Skeletal muscle tissue (tissue), 4 donors: Measurements from ENCODE around the gene LAPTM4A. TPM values are rescaled to one million over a fixed set of nuclear protein-coding genes. Genes with fewer than 3 reads are reported as not detected.

Experiments used
- H3K27ac ChIP-seq: one replicate; pipeline ENCODE4 v1.7.0; 2013; ENCODE audit warnings: mild to moderate bottlenecking, low read depth, low read length, inconsistent platforms
- H3K27me3 ChIP-seq, 3 donors: one replicate each; pipeline ENCODE4 v1.7.0; 2013; ENCODE audit warnings: low read length in 3 of 3; ENCODE audit not compliant: control insufficient read depth in 3 of 3, insufficient read depth in 3 of 3
- H3K36me3 ChIP-seq, 3 donors: one replicate each; pipeline ENCODE4 v1.7.0; 2013; ENCODE audit warnings: low read length in 3 of 3; ENCODE audit not compliant: control insufficient read depth in 3 of 3, insufficient read depth in 3 of 3
- H3K4me1 ChIP-seq, 3 donors: one replicate each; pipeline ENCODE4 v1.7.0; 2013; ENCODE audit warnings: low read length in 3 of 3, mild to moderate bottlenecking in 3 of 3; ENCODE audit not compliant: control insufficient read depth in 3 of 3, insufficient read depth in 3 of 3
- H3K4me3 ChIP-seq, 3 donors: one replicate each; pipeline ENCODE4 v1.7.0; 2013; ENCODE audit warnings: low read length in 3 of 3
- H3K9ac ChIP-seq, 3 donors: one replicate each; pipeline ENCODE4 v1.7.0; 2013; ENCODE audit warnings: low read length in 3 of 3, mild to moderate bottlenecking in 3 of 3, moderate library complexity in 2 of 3, low read depth in 1 of 3
- H3K9me3 ChIP-seq, 3 donors: one replicate each; pipeline ENCODE4 v1.7.0; 2013; ENCODE audit warnings: low read length in 3 of 3; ENCODE audit not compliant: control insufficient read depth in 3 of 3
- total RNA-seq: library from RNA; depleted of rRNA; stranded (reverse); fragments of >200 nt; gene quantifications from one replicate; pipeline ENCODE4 v1.2.3, GENCODE V29; 2014
- donor health status: Osteomylitis.

LAPTM4A gene
- total RNA-seq, 1 donor from 2014 or later, result 269 TPM

DNA sequence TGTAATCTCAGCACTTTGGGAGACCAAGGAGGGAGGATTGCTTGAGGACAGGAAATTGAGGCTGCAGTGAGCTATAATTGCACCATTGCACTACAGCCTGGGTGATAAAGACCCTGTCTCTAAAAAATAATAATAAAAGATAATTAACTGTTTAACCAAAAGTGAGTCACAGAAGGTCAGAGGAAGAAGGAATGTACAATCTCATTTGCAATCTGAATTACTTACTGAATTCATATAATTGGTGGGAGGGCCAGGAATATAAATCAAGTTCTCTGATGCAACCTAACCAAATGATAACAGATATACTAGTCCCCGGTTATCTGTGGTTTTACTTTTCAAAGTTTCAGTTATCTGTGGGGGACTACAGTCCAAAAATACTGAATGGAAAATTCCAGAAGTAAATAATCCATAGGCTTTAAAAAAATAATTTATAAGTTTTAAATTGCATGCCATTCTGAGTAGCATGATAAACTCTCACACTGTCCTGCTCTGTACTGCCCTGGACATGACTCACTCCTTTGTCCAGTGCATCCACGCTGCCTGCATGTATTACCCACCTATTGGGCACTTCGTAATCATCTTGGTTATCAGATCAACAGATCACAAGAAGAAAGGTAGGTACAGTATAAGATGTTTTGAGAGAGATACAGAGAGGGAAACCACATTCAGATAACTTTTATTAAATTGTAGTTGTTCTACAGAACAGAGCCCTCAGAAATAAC lies 26.2 kb downstream of the LAPTM4A start:
- H3K4me1 ChIP-seq, result peaks cover 0 to 8% (median 4%) of the 10 kb centered on the region in 3 donors
- no peak overlapping the region for H3K27ac ChIP-seq
- no peaks in the 10 kb centered on the region for H3K9me3 ChIP-seq
- no peak overlapping the region for H3K4me3 ChIP-seq
- no peaks in the 10 kb centered on the region for H3K27me3 ChIP-seq
- H3K36me3 ChIP-seq, result peaks cover 8 to 14% (median 8%) of the 10 kb centered on the region in 3 donors
- no peak overlapping the region for H3K9ac ChIP-seq

DNA sequence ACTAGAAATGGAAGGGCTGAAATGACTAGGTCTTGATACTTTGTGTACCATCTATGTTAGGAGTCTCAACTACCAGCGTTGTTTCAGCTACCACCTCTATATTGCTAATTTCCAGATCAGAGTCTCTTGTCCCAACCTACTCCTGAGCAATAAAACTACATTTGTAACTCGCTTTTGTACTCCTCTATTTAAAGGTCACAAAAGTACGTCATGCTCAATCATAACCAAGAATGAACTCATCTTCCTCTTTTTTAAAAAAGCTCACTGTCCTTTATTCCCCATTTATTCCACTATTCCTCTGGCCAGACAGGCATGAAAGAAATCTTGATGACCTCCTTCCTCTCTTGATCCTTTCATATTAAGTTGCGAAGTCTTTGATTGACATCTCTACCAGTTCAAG lies 27.7 kb downstream of the LAPTM4A start:
- Histone ChIP-seq H3K36me3 (peaks cover 0 to 5% (median 3%) of the 10 kb centered on the region in 3 donors), H3K4me1 (peaks cover 0 to 8% (median 4%) of the 10 kb centered on the region in 3 donors), H3K9ac (no peak overlapping the region)

DNA sequence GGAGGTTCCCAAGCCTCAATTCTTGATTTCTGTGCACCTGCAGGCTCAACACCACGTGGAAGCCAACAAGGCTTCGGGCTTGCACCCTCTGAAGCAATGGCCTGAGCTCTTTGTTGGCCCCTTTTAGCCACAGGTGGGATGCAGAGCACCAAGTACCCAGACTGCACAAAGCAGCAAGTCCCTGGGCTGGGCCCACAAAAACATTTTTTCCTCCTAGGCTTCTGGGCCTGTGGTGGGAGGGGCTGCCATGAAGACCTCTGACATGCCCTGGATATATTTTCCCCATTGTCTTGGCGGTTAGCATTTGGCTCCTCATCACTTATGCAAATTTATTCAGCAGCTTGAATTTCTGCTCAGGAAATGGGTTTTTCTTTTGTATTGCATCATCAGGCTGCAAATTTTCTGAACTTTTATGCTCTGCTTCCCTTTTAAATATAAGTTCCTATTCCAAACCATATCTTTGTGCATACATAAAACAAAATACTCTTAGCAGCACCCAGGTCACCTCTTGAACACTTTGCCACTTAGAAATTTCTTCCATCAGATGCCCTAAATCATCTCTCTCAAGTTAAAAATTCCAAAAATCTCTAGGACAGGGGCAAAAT lies 29.9 kb downstream of the LAPTM4A start:
- no peaks in the 10 kb centered on the region for H3K36me3 ChIP-seq
- no peak overlapping the region for H3K4me3 ChIP-seq
- no peaks in the 10 kb centered on the region for H3K27me3 ChIP-seq
- no peaks in the 10 kb centered on the region for H3K4me1 ChIP-seq
- no peak overlapping the region for H3K9ac ChIP-seq
- H3K9me3 ChIP-seq, result no peaks in the 10 kb centered on the region
- no peak overlapping the region for H3K27ac ChIP-seq

More for the DNA sequence above, 27.7 kb downstream of the LAPTM4A start:
- no peak overlapping the region for H3K4me3 ChIP-seq
- no peaks in the 10 kb centered on the region for H3K9me3 ChIP-seq
- H3K27ac ChIP-seq, result no peak overlapping the region
- no peaks in the 10 kb centered on the region for H3K27me3 ChIP-seq

DNA sequence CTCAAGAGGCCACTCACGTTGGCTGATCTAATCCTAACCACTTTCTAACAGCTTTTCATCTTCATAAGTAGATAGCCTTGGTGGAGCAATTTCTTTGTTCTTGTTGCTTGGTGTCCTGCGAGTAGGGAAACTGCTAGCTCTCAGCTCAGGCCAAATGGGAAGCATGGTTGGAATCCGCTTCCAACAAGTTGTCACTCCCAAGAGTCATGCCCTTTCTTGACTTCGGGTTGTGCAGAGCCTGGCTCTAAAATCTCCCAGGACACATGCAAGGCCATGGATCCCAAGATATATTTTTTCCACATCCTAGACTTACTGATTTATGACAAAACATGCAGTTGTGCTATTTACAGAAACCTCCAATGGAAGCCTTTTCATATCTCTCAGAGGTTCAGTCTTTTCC lies 31.7 kb downstream of the LAPTM4A start:
- Histone ChIP-seq H3K27ac (no peak overlapping the region), H3K4me1 (no peaks in the 10 kb centered on the region), H3K27me3 (no peaks in the 10 kb centered on the region), H3K36me3 (no peaks in the 10 kb centered on the region), H3K9ac (no peak overlapping the region), H3K9me3 (no peaks in the 10 kb centered on the region), H3K4me3 (no peak overlapping the region)

DNA sequence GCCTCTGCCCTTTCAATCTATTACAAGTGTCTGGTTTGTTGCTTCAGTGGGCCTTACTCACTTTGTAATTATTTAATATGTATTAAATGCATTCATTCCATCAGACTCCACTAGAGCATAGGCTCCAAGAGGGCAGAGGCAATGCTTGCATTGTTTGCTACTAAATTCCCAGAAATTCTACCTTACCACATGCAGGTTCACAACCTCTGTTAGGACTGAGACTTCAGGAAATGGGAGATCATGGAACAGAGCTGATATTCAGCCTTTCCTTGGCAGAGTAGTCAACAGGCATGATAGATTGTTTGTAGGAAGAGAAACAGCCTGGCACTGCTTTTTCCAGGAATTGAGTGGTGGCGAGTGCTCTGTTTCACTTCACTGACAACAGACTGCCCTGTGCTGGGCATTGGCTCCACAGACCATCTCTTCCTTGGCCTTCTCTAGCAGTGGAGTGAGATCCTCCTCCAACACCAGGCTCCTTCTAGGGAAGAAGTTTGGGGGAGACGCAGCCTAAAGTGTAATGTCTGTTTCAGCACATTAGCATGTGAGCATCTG lies 32.8 kb downstream of the LAPTM4A start:
- Histone ChIP-seq H3K4me3 (no peak overlapping the region), H3K4me1 (no peaks in the 10 kb centered on the region), H3K27me3 (no peaks in the 10 kb centered on the region), H3K9ac (no peak overlapping the region), H3K27ac (no peak overlapping the region), H3K36me3 (no peaks in the 10 kb centered on the region), H3K9me3 (peaks cover 0 to 4% (median 0%) of the 10 kb centered on the region in 3 donors)

DNA sequence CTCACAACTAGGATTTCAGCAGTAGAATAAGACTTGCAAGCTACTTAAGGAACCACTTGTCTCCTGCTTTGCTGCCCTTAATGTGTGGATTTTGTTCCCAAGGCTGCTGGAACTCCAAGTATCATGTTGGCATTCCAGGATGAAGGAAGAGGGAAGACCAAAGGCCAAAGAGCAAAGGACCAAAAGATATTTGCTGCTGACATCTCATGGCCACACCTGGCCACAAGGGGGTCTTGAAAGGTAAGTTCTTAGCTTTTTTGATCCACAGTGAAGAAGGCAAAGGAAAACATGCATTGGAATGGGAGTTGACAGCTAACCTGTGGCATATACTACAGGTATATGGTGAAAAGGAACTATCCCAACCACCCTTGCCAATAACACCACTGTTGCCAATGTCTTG lies 35.1 kb downstream of the LAPTM4A start:
- H3K9me3 ChIP-seq, result peaks cover 0 to 4% (median 0%) of the 10 kb centered on the region in 3 donors
- no peak overlapping the region for H3K4me3 ChIP-seq
- H3K27me3 ChIP-seq, result peaks cover 4 to 10% (median 9%) of the 10 kb centered on the region in 3 donors
- no peak overlapping the region for H3K27ac ChIP-seq
- peaks cover 6 to 14% (median 8%) of the 10 kb centered on the region in 3 donors for H3K4me1 ChIP-seq
- H3K9ac ChIP-seq, result no peak overlapping the region
- no peaks in the 10 kb centered on the region for H3K36me3 ChIP-seq

DNA sequence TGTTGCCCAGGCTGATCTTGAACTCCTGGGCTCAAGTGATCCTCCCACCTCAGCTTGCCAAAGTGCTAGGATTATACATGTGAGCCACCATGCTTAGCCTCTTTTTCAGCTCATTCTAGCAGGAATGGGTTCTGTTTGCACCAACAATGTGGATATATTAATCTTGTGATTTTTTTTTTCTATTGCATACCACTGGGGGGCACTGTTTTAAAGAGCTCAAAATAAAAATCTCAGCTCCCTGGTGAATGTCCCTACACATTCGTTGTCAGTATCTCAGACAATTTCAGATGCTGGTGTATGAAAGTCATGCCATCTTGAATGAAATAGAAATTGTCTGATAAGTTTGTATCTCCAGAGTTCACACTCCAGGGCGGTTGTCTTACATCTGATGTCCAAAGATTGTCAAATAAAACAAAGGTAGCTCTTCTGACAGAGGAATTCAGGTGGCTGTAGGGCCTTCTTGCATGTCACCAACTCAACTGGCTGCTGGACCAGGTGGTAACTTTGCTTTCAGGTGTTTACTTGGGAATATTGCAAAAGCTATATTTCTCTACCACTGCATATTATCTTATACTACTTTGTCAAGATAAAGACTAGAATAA lies 35.8 kb downstream of the LAPTM4A start:
- Histone ChIP-seq H3K9ac (no peak overlapping the region), H3K9me3 (peaks cover 0 to 4% (median 0%) of the 10 kb centered on the region in 3 donors), H3K27ac (no peak overlapping the region), H3K4me1 (peaks cover 6 to 14% (median 8%) of the 10 kb centered on the region in 3 donors), H3K4me3 (no peak overlapping the region), H3K27me3 (peaks cover 6 to 16% (median 13%) of the 10 kb centered on the region in 3 donors), H3K36me3 (no peaks in the 10 kb centered on the region)

DNA sequence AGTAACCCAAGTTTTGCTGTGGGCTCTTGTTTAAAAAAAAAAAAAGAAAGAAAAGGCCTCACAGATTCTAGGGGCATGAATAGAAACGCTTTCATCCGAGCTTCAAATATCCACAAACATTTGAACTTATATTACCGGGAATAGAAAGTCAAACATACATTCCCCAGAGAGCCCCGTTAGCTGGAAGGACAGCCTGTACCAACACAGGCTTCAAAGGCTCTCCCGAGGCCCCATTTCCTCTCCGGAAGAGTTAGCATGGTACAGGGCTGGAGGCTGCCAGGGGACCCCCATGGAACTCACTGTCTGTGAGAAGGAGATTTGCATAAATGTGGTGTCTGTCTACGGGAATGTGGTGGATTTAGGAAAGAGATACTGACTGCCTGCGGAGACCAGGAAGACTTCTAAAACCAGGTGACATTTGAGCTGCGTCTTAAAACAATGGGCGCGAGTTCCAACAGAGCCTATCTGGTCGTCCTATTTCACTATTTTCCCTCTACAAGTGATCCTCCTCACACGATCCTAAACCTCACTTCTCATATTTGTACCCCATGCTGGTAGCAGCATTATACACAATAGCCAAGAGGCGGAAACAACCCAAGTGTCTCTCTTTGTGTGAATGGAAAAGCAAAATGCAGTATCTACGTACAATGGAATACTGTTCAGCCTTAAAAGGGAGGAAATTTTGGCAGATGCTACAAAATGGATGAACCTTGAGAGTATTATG lies 38.1 kb downstream of the LAPTM4A start:
- H3K9me3 ChIP-seq, result peaks cover 0 to 4% (median 0%) of the 10 kb centered on the region in 3 donors
- H3K27me3 ChIP-seq, result peaks cover 6 to 21% (median 16%) of the 10 kb centered on the region in 3 donors
- peak overlapping the region in 2 of 3 donors; percentile 51 to 72 for H3K9ac ChIP-seq
- peak overlapping the region; percentile 53 to 71 (median 65) for H3K4me3 ChIP-seq
- H3K27ac ChIP-seq, result no peak overlapping the region
- H3K4me1 ChIP-seq, result peaks cover 6 to 14% (median 8%) of the 10 kb centered on the region in 3 donors
- H3K36me3 ChIP-seq, result no peaks in the 10 kb centered on the region

DNA sequence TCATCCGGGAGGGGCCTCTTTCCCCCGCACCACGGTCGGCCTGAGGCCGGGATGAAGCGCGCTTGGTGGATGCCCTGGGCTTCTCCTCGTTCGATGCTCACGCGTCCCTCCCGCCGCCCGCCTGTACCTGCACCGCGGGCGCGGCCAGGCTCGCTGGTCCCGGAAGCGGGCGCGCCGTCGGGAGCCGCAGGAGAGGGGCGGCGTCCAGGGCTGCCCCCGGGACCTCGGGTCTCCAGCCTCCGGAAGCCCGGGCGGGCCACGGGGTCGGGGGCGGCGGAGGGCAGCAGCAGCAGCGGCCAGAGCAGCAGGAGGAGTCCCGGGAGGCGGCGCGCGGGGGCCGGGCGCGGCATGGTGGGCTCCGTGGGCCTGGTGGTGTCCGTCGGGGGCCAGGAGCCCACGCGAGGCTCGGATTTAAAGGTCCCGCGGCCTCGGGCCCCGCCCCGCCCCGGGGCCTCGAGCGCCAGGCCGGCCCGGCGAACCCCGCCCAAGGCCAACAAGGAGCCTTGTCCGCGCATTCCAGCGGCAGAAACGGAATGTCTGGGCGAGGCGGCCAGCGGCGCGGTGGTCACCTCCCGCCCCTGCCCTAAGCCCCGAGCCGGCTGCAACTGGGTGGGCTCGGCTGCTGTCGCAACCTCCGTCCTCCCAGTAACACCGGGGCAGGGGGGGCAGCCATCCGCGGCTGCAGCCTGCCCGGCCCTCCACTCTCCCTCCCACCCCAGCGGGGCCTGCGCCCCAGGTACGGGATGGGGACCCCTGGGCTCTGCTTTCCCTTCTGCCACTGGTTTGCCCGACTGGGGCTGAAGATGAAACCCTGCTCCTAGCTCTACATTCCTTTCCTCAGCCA lies 38.9 kb downstream of the LAPTM4A start, which contains the start of gene MATN3:
TSS of gene MATN3 (minus strand) at position 387 of the 844 bp plus-strand sequence. CDS start at position 350, 37 bp downstream.
- peaks cover 6 to 14% (median 8%) of the 10 kb centered on the region in 3 donors for H3K4me1 ChIP-seq
- H3K27ac ChIP-seq, result no peak within 1 kb of the TSS
- peaks cover 6 to 21% (median 16%) of the 10 kb centered on the region in 3 donors for H3K27me3 ChIP-seq
- H3K4me3 ChIP-seq, result peak within 1 kb of the TSS; percentile 53 to 71 (median 65)
- H3K9ac ChIP-seq, result peak within 1 kb of the TSS in 2 of 3 donors; percentile 51 to 72
- no peaks in the 10 kb centered on the region for H3K36me3 ChIP-seq
- H3K9me3 ChIP-seq, result peaks cover 0 to 4% (median 0%) of the 10 kb centered on the region in 3 donors
